Activated CD8-positive, alpha-beta memory T cell treated with anti-CD3 and anti-CD28 coated beads, Interleukin-2, amount 50 U/mL, for 48 hours (primary cell): ENCODE data around the gene ZNF362.
A peak's percentile ranks its signal among the peaks of the same experiment; 100 is the strongest.

Experiments
- DNase-seq: peaks from one replicate; pipeline ENCODE4 v3.0.0-alpha.2; 2020

Gene ZNF362

GRCh38 chr1:33246171-33246570, 10.1 kb upstream of the ZNF362 start:
- DNase-seq = no peak

- no peak for DNase-seq
These were observed 8.7 kb upstream of the ZNF362 start for GRCh38 chr1:33247545-33247944.

DNA sequence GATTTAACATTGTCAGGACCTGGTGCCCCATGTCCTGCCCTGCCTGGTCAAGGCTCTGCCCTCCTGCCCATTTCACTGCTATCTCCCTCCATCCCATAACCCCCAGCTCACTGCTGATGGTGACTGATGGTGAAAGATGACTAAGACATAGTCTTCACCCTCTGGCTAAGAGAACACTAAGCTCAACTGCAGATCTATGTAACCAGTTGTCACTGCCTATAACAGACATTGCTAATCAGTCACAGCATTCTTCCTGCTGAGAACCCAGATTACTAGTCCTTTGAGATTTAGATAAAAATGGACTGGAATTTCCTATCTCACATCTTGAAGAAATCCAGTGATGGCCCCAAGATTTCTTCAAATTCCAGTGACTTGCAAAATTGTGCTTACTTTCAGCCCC, 8.0 kb upstream of the ZNF362 start:
- DNase-seq = no peak

GRCh38 chr1:33249422-33249821, 6.9 kb upstream of the ZNF362 start:
- DNase-seq = no peak

- no peak for DNase-seq
These were observed 6.1 kb upstream of the ZNF362 start for GRCh38 chr1:33250217-33250616.

GRCh38 chr1:33250724-33251123, 5.6 kb upstream of the ZNF362 start:
- no peak for DNase-seq

DNA sequence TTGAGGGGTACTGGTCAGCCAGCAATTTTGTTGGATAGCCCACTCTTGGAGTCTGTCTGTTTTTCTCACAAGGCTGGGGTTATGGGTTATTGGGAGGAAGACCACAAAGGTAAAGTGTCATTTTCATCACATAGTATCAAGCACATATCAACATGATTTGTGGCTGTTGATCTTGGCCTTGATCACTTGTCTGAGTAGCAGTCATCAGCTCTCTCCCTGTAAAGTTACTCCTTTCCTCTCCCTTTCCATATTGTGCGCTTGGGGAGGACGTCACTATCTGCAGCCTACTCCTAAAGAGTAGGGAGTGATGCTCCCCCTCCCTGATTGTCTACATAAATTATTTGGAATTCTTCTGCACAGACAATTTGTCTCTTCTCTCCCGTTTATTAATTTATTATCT, 1.8 kb upstream of the ZNF362 start:
- no peak for DNase-seq

DNA sequence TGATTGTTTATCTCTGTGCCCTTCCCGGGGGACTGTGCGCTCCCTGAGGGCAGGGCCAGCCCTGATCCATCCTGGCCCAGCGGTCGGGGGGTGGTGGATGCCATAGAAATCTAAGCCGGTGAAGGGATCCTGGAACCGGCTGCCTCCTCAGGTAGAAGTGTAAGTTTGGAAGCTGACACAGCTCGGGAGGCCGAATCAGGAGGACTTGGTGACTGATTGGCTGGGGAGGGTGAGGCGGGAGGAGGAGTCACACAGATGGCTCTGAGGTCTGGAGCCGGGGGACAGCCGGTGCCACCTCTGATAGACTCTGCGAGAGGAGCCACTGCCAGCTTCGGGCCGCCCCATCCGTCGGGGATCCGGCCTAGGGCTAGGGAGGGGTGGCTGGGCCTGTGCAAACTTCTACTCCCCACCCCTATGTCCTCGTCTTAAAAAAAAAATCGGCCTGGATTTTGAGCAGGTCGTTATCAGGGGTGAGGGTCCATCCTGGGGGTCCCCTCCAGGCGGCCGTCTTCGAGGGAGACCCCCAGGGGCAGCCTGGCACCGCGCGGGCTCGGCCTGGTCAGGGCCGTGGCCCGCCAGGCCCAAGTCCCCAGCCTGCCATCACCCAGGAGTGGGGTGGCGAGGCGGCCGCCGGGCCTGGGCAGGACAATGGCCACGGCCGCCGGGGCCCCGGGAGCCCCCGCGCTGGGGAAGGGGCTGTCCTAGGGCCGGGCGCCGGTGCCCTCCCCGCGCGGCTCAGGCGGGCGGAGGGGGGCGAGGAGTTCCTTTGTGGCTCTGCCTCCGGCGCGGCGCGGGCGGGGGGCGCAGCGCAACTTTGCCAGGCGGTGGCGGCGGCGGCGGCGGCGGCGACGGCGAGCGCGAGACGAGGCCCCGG, 708 bp upstream of the ZNF362 start:
- peak; percentile 72 for DNase-seq

DNA sequence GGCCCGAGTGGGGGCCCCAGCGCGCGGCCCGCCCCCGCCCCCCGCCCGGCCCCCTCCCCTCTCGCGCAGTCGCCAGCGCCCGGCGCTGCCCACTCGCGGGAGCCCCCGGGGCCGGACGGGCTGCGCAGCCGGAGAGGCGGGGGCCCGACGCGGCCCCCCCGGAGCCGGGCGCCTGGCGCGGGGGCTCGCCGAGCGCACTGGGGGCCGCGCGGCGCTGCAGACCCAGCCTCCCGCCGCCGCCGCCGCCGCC, 146 bp upstream of the ZNF362 start:
- no peak for DNase-seq

- DNase-seq = no peak
These were observed 997 bp downstream of the ZNF362 start for GRCh38 chr1:33257207-33257771.

DNA sequence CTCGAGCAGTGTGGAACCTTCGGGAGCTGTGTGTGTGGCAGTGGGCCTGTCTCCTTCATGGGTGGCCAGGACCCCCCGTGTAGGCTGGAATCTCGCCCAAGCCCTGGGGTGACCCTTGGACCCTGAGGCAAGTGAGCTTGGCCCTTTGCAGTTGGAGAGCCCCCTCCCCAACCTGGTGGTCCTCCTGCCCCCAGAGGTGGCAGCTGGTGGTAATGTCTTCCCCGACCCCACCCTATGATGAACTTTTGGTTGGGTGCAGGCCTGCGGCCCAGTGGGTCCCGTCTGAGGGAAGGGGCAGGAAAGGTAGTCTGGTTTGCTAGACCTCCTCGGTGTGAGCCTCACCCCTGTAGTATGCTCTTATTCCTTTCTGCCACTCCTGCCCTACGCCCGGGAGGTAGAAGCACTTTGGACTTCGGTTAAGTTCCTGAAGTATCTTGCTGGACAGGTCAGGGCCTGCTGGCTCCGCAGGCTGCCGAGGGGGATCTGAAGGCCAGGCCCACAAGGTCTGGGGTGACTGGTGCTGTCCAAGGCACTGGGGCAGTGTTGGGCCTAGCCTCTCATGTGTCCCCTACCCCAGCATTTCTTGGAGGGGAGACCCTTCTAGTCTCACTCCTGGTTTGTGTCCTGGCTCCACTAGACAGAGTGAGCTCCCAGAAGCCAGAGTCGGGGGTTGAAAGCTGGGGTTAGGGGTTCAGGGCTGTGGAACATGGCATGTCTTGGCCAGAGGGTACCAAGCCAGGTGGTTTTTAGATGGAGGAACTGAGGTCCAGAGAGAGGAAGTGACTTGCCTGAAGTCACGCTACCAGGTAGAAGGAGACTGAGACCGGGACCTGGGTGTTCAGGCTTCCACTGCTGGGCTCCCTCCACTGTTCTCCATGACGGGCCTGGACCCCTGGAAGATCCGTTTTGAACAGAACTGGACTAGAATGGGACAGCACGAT, 1.8 kb downstream of the ZNF362 start:
- DNase-seq = no peak

DNA sequence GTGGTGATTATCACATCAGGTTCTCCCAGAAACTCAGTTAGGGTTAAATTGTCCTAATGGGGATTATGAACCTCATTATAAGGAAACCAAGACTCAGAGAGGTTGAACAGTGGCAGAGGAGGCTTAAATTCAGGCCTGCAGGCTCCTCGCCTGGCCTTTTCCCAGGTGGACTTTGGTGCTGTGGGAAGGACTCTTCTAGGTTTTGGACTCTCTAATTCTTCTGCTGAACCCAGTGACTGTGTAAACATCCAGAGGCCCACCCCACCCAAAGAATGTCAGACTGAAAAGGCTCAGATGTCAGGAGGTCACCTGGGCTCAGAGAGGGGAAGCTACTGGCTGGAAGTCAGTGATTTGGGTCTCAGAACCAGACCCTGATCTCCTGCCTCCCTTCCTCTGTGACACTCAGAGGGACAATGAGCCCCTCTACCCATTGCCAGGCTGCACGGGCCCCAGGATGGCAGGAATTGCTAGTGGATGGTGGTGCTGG, 2.5 kb downstream of the ZNF362 start:
- DNase-seq = no peak

DNA sequence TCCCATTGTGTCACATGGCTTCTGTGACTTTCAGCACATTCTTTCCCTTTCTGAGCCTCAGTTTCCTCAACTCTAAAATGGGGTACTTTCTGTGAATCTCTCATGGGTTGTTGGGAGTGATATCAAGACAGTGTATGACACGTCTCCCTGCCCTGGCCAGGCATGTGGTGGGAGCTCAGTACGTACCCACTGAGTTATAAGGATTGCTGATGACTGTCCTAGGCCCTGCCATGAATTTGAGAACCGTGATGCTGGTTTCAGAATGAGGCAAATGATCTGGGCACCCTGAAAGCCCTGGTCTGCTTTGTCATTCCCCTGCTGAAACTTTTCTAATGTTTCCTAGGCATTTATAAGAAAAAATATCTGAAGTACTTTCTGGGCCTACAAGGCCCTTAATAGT, 3.6 kb downstream of the ZNF362 start:
- DNase-seq = no peak

DNA sequence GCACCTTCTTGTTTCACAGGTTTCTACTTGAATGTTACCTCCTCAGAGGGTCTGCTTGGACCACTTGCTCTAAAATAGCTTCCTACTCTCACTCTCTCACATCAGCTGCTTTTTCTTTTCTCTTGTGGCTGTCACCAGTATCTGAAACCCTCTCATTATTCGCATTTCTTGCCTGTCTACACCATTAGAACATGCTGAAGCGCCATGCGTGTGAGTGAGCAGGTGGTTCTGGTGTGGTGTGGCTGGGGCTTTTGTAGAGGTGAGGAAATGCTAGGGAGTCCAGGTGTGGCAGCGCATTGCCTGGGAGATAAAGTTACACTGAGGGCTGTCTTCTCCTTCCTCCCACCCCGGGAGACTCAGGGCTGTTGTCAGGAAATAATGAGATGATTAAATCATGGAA, 4.1 kb downstream of the ZNF362 start:
- no peak for DNase-seq

GRCh38 chr1:33261344-33261743, 5.1 kb downstream of the ZNF362 start:
- no peak for DNase-seq

DNA sequence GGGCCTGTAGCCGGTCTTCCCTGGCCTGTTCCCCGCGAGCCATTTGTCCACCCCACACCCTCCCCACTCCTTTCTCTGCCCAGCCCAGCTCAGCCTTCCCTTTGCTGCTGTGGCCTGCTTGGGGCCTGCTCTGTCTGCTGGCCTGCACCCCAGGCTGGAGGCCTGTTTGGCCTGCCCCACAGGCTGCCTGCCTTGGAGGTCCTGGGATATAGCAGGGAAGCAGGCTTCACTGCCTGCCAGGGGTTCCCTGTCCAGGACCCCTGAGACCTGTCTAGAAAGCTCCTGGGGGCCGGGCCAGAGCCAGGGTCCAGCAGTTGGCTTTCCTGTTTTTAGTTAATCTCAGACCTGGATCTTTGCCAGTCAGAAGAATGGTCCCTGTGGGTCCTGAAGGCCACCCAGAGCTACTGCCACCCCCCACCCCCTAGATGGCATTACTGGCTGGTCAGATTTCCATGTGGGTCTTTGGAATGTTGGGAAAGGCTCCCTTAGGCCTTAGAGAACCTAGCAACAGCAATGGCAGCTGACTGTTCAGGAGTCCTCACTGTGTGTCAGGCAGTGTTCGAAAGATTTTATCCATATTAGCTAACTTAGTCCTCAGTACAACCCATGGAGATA, 7.7 kb downstream of the ZNF362 start:
- DNase-seq = no peak

GRCh38 chr1:33265780-33266605, 9.7 kb downstream of the ZNF362 start:
- DNase-seq = no peak

GRCh38 chr1:33266766-33267165, 10.5 kb downstream of the ZNF362 start:
- no peak for DNase-seq

- no peak for DNase-seq
These were observed 11.3 kb downstream of the ZNF362 start for GRCh38 chr1:33267468-33268205.

DNA sequence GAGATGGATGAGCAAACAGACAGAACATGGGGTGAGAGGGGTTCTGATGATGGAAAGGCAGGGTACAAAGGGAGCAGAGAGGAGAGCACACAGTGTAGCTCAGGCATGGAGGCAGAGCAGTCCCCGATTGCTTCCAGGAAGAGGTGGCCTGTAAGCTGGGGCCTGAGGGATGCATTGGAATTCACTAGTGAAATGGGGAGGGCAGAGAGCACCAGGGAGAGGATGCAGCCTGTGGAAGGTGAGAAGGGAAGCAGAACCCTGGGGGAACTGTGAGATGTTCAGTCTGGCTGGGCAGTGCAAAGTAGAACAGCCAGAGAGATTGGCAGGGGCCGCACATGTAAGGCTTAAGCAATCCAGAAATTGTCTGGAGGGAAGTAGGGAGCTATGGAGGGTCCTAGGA, 12.2 kb downstream of the ZNF362 start:
- no peak for DNase-seq

- DNase-seq = no peak
These were observed 12.8 kb downstream of the ZNF362 start for GRCh38 chr1:33268927-33269610.
